CD4-positive, alpha-beta T cell treated with Interferon alpha-2 for 1 hour (primary cell): Measurements from ENCODE around the gene ASXL1.

Experiments
- DNase-seq, 2 donors: peaks; one replicate each; pipeline ENCODE4 v3.0.0-alpha.2; 2020 to 2022

ASXL1 gene

GRCh38 chr20:32483351-32484224, 125.5 kb downstream of the ASXL1 start:
- DNase-seq = peak; percentile 61 to 81

DNA sequence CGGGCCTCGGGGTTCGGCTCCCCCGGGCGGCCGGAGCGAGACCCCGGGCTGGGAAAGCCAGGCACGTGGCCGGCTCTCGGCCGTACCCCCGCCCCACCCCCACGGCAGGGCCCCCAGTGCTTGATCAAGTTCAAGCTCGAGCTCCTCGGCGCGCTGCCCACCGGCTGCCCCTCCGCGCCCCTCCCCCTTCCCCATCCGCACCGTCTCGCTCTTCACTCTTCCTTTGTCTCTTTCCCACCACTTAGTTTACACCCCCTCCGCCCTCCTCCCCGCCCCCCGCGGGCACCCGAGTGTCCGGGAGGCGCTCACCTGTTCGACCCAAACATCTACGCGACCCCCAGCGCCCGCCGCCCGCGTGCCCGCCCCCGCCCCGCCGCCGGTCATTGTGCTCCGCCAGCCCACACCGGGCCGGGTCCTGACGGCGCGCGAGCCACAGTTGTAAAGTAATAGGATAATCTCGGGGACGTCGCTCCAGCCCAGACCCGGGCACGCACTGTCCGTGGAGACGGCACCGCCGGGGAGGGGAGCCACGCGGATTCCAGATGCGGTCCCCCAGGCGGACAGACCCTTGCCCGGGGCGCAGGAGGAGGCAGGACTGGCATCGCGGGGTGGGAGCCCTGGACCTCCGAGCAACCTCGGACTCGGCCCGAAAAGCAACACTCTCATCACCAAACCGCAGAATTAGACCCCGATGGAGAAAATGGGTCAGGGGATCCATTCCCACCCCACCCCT, 126.3 kb downstream of the ASXL1 start:
- peak in 1 of 2 donors; percentile 26 for DNase-seq

DNA sequence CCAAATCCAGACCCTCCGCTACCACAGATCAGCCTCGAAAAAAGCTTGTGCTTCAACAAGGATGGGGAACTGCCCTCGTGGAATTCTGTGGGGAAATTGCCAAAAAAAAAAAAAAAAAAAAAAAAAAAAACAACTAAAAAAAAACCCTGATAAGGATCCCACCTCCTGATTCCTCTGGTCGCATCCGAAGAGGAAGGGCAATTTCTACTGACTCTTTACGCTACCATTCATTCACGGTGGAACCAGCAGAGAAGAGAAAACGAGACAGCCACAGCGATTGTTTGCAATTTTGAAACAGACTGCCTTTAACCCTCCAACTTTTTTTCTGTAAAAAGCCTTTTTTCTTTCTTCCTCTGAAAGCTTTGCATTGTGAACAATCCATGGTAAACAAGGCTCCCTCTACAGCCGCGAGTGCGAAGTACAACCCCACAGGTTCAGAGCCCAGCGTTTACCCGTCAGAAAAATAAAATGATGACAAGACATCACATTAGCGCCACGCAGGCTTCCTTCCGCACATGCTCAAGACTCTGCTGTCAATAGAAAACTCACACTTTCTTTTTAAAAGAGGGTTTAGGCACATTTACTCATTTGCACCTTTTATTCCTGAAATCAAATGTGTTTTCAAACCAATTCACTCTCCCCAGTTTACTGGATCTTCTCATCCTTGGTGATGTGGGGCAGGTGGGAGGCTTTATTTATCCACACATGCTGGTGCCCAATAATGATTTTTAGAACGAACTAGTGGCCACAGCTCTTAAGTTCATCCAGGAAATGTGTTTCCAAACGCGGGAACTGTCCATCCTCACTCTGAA, 127.0 kb downstream of the ASXL1 start:
- DNase-seq = peak; percentile 83 to 88

GRCh38 chr20:32485770-32486478, 127.8 kb downstream of the ASXL1 start:
- DNase-seq = no peak

DNA sequence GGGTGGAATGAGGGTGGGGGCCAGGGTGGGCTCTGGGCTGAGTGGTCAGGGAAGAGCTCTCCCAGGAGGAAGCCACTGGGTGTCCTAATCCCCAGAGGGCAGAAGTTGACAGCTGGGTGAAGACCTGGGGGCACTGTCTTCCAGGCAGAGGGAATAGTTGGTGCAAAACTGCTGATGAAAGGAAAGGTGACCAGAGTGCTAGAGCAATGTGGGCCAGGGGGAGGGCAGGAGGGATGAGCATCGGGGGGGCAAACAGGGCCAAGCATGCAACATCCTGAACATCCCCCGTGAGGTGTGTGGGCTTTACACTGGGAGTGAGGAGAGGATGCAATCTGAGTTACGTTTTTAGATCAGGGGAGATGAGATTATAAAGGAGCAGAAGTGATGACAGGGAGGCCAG, 129.2 kb downstream of the ASXL1 start:
- DNase-seq = no peak

DNA sequence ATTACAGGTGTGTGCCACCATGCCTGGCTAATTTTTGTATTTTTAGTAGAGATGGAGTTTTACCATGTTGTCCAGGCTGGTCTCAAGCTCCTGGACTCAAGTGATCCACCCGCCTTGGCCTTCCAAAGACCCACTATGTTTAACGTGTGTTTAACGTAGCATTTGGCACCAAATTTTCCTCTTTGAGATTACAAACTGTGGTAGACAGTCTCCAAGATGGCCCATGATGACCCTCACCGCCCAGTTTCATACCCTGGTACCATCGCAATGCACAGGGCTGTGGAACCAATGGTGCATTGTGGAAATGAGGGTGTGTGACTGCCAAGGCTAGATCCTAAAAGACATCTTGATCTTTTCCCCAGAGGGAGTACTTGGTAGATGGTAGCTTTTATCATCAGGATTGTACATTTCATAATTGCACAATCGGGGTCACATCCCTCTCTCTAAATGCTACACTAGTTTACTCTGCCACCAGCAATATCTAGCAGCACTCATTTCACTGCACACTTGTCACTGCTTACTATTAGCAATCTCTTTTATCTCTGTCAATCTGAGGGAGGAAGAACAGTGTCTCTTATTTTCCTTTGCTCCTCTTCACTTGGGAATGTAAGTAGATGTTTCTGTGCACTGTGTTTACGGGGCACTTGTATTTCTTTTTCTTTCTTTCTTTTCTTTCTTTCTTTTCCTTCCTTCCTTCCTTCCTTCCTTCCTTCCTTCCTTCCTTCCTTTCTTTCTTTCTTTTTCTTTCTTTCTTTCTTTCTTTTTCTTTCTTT, 130.1 kb downstream of the ASXL1 start:
- DNase-seq = no peak
